ENCODE data around the gene RHOJ.
"Not testable (repeated sequence)": the region's sequence is repeated elsewhere in the genome, so short reads cannot be mapped to it uniquely, and the experiment has no call there.

RHOJ gene

GRCh38 chr14:63299351-63300110, 95.3 kb downstream of the RHOJ start:
- FAIRE-seq: no peak
- DNase-seq (ENCODE audit: insufficient read length, low spot score): no peak
- TF ChIP-seq POU2F2 (IDR thresholded peaks at IDR 0.05; ENCODE audit: low read depth, low read length) (no peak), SPI1 (IDR thresholded peaks at IDR 0.05; ENCODE audit: low read depth, low read length) (no peak), TAF1 (IDR thresholded peaks at IDR 0.05; ENCODE audit: low read depth, low read length) (no peak), PAX5 (IDR thresholded peaks at IDR 0.05; ENCODE audit: insufficient read depth, low read length, severe bottlenecking) (no peak), POLR2AphosphoS5 (IDR thresholded peaks at IDR 0.05; ENCODE audit: low read depth, low read length) (no peak), POLR2A (IDR thresholded peaks at IDR 0.05; ENCODE audit: low read depth, low read length) (no peak)

- TF ChIP-seq SPI1 (IDR thresholded peaks at IDR 0.05; ENCODE audit: low read depth, low read length) (no peak), POLR2AphosphoS5 (IDR thresholded peaks at IDR 0.05; ENCODE audit: low read depth, low read length) (no peak), PAX5 (IDR thresholded peaks at IDR 0.05; ENCODE audit: insufficient read depth, low read length, severe bottlenecking) (no peak), POU2F2 (IDR thresholded peaks at IDR 0.05; ENCODE audit: low read depth, low read length) (no peak), POLR2A (IDR thresholded peaks at IDR 0.05; ENCODE audit: low read depth, low read length) (no peak), TAF1 (IDR thresholded peaks at IDR 0.05; ENCODE audit: low read depth, low read length) (no peak)
- FAIRE-seq (no peak), DNase-seq (ENCODE audit: insufficient read length, low spot score) (no peak)
Measured at GRCh38 chr14:63300854-63301253, 96.6 kb downstream of the RHOJ start.

- FAIRE-seq: no peak
- TF ChIP-seq POU2F2 (IDR thresholded peaks at IDR 0.05; ENCODE audit: low read depth, low read length): no peak
- no peak for TF ChIP-seq TAF1 (IDR thresholded peaks at IDR 0.05; ENCODE audit: low read depth, low read length)
- TF ChIP-seq POLR2AphosphoS5 (IDR thresholded peaks at IDR 0.05; ENCODE audit: low read depth, low read length): no peak
- no peak for TF ChIP-seq SPI1 (IDR thresholded peaks at IDR 0.05; ENCODE audit: low read depth, low read length)
- TF ChIP-seq PAX5 (IDR thresholded peaks at IDR 0.05; ENCODE audit: insufficient read depth, low read length, severe bottlenecking): no peak
- no peak for TF ChIP-seq POLR2A (IDR thresholded peaks at IDR 0.05; ENCODE audit: low read depth, low read length)
- no peak for DNase-seq (ENCODE audit: insufficient read length, low spot score)
Measured at GRCh38 chr14:63301891-63302534, 97.8 kb downstream of the RHOJ start.

GRCh38 chr14:63304429-63304828, 100.2 kb downstream of the RHOJ start:
- not testable (repeated sequence) for FAIRE-seq; DNase-seq (ENCODE audit: insufficient read length, low spot score)

GRCh38 chr14:63308723-63309317, 104.6 kb downstream of the RHOJ start:
- TF ChIP-seq PAX5 (IDR thresholded peaks at IDR 0.05; ENCODE audit: insufficient read depth, low read length, severe bottlenecking) (no peak), POLR2AphosphoS5 (IDR thresholded peaks at IDR 0.05; ENCODE audit: low read depth, low read length) (no peak), TAF1 (IDR thresholded peaks at IDR 0.05; ENCODE audit: low read depth, low read length) (no peak), SPI1 (IDR thresholded peaks at IDR 0.05; ENCODE audit: low read depth, low read length) (no peak), POU2F2 (IDR thresholded peaks at IDR 0.05; ENCODE audit: low read depth, low read length) (no peak), POLR2A (IDR thresholded peaks at IDR 0.05; ENCODE audit: low read depth, low read length) (no peak)
- DNase-seq (ENCODE audit: insufficient read length, low spot score) (no peak), FAIRE-seq (no peak)

- TF ChIP-seq PAX5 (IDR thresholded peaks at IDR 0.05; ENCODE audit: insufficient read depth, low read length, severe bottlenecking) (no peak), POLR2A (IDR thresholded peaks at IDR 0.05; ENCODE audit: low read depth, low read length) (no peak), POU2F2 (IDR thresholded peaks at IDR 0.05; ENCODE audit: low read depth, low read length) (no peak), SPI1 (IDR thresholded peaks at IDR 0.05; ENCODE audit: low read depth, low read length) (no peak), TAF1 (IDR thresholded peaks at IDR 0.05; ENCODE audit: low read depth, low read length) (no peak), POLR2AphosphoS5 (IDR thresholded peaks at IDR 0.05; ENCODE audit: low read depth, low read length) (no peak)
- DNase-seq (ENCODE audit: insufficient read length, low spot score) (no peak), FAIRE-seq (no peak)
Measured at GRCh38 chr14:63318835-63319234, 114.6 kb downstream of the RHOJ start, which contains the start of gene GPHB5. TSS of gene GPHB5 (minus strand) at chr14:63318935. CDS start at chr14:63317849, 1,086 bp downstream.

GRCh38 chr14:63322472-63322871, 118.2 kb downstream of the RHOJ start:
- DNase-seq (ENCODE audit: insufficient read length, low spot score) (no peak), FAIRE-seq (no peak)
- TF ChIP-seq POU2F2 (IDR thresholded peaks at IDR 0.05; ENCODE audit: low read depth, low read length) (no peak), PAX5 (IDR thresholded peaks at IDR 0.05; ENCODE audit: insufficient read depth, low read length, severe bottlenecking) (no peak), POLR2AphosphoS5 (IDR thresholded peaks at IDR 0.05; ENCODE audit: low read depth, low read length) (no peak), POLR2A (IDR thresholded peaks at IDR 0.05; ENCODE audit: low read depth, low read length) (no peak), TAF1 (IDR thresholded peaks at IDR 0.05; ENCODE audit: low read depth, low read length) (no peak), SPI1 (IDR thresholded peaks at IDR 0.05; ENCODE audit: low read depth, low read length) (no peak)

- TF ChIP-seq TAF1 (IDR thresholded peaks at IDR 0.05; ENCODE audit: low read depth, low read length): no peak
- TF ChIP-seq POU2F2 (IDR thresholded peaks at IDR 0.05; ENCODE audit: low read depth, low read length): no peak
- no peak for TF ChIP-seq POLR2A (IDR thresholded peaks at IDR 0.05; ENCODE audit: low read depth, low read length)
- TF ChIP-seq SPI1 (IDR thresholded peaks at IDR 0.05; ENCODE audit: low read depth, low read length): no peak
- TF ChIP-seq POLR2AphosphoS5 (IDR thresholded peaks at IDR 0.05; ENCODE audit: low read depth, low read length): no peak
- TF ChIP-seq PAX5 (IDR thresholded peaks at IDR 0.05; ENCODE audit: insufficient read depth, low read length, severe bottlenecking): no peak
- no peak for DNase-seq (ENCODE audit: insufficient read length, low spot score)
- no peak for FAIRE-seq
Measured at GRCh38 chr14:63322897-63323573, 118.8 kb downstream of the RHOJ start.

- TF ChIP-seq TAF1 (IDR thresholded peaks at IDR 0.05; ENCODE audit: low read depth, low read length) (no peak), POLR2AphosphoS5 (IDR thresholded peaks at IDR 0.05; ENCODE audit: low read depth, low read length) (no peak)
- FAIRE-seq (no peak), DNase-seq (ENCODE audit: insufficient read length, low spot score) (no peak)
Measured at GRCh38 chr14:63326840-63327239, 122.6 kb downstream of the RHOJ start.

All from GM12891 (cell line).